Choroid plexus epithelial cell (primary cell): ENCODE results near the gene C7orf33.
A peak's percentile ranks its signal among the peaks of the same experiment; 100 is the strongest.

Source experiments
- DNase-seq: peaks from one replicate; pipeline ENCODE4 v3.0.0-alpha.2; 2010; ENCODE audit warnings: low read depth
- H3K4me3 ChIP-seq: 2 replicates; pipeline ENCODE4 v1.5.1; 2011; ENCODE audit warnings: low read depth, mild to moderate bottlenecking, control low read depth, low read length, moderate library complexity
- TF ChIP-seq, protein P1 (sequence below): conservative IDR thresholded peaks from 2 replicates; pipeline ENCODE4 v1.5.1; 2011; ENCODE audit warnings: low read depth, mild to moderate bottlenecking, control low read depth, inconsistent platforms, low read length, moderate library complexity

The C7orf33 gene

GRCh38 chr7:148650232-148650858 lies 59.8 kb downstream of the C7orf33 start:
- TF ChIP-seq, protein P1, sequence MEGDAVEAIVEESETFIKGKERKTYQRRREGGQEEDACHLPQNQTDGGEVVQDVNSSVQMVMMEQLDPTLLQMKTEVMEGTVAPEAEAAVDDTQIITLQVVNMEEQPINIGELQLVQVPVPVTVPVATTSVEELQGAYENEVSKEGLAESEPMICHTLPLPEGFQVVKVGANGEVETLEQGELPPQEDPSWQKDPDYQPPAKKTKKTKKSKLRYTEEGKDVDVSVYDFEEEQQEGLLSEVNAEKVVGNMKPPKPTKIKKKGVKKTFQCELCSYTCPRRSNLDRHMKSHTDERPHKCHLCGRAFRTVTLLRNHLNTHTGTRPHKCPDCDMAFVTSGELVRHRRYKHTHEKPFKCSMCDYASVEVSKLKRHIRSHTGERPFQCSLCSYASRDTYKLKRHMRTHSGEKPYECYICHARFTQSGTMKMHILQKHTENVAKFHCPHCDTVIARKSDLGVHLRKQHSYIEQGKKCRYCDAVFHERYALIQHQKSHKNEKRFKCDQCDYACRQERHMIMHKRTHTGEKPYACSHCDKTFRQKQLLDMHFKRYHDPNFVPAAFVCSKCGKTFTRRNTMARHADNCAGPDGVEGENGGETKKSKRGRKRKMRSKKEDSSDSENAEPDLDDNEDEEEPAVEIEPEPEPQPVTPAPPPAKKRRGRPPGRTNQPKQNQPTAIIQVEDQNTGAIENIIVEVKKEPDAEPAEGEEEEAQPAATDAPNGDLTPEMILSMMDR, result no peak
- H3K4me3 ChIP-seq, result no peak overlapping the region
- DNase-seq, result peak; percentile 60

DNA sequence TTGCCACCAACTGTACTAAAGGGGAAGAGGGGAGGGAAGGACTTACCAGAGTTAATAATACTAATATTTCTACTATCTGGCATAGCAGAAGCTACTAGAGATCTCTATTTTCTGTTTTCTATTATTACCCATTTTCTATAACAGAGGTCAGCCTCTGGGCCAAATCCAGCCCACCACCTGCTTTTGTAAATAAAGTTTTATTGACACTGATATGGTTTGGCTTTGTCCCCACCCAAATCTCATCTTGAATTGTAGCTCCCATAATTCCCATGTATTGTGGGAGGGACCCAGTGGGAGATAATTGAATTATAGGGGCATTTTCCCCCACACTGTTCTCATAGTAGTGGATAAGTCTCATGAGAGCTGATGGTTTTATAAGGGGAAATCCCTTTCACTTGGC lies 62.2 kb downstream of the C7orf33 start:
- TF ChIP-seq, protein P1, result no peak
- no peak for DNase-seq
- no peak overlapping the region for H3K4me3 ChIP-seq

DNA sequence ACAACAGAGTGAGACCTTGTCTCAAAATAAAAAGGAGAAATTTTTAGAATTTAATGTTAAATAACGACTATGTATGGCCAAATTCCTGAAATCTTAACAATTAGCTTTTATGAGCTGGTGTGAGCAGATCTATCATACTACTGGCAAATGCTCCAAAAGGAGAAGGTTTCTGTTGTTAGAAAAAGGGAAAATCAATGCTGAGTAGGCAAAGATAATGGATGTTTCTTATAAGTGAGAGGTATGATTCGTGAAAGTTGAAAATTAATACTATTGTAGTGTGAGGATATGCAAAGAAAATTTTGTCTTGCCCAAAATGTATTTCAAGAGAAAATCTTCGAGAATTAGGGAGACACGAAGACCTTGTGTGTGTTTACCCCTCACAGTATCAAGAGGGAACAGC lies 67.4 kb downstream of the C7orf33 start:
- H3K4me3 ChIP-seq, result no peak overlapping the region
- TF ChIP-seq, protein P1, result no peak
- DNase-seq, result no peak

GRCh38 chr7:148661471-148661870 lies 70.9 kb downstream of the C7orf33 start:
- DNase-seq, result no peak
- H3K4me3 ChIP-seq, result no peak overlapping the region
- TF ChIP-seq, protein P1, result no peak

DNA sequence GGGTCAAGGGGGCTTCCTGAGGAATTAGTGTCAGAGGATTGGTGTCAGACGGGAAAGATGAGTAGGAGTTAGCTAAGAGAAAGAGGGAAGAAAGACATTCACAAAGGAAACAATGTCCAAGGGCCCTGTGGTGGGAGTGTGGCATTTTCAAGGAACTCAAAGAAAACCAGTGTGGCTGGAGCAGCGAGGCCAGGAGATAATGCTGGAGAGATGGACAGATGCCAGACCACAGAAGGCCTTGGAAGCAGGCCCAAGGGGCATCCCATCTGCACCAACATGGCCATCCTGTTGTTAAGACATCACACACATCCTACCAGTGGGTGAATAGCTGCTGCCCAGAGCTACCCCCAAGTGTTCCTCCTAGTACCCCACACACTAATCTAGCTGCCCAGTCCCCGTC lies 72.1 kb downstream of the C7orf33 start:
- no peak for DNase-seq
- TF ChIP-seq, protein P1, result no peak
- no peak overlapping the region for H3K4me3 ChIP-seq

DNA sequence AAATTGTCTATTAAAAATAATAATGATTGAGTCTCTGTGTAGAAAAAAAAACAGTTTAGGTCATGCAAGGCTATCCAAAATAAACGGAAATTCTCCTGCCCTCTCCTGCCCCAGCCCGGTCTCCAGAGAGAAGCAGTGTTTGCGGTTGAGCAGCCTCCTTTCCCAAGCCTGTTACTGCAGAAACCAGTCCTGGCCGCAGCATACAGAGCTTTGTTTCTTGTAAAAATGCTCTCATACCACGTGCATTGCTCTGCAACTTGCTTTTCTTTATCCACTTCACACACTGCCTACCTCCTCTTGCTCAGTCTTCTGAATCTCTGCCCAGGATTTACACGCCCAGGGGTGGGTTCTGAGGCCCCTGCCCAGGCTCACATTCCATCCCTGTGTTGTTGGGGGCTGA lies 73.8 kb downstream of the C7orf33 start:
- peak; percentile 91 for DNase-seq
- TF ChIP-seq, protein P1, result no peak
- no peak overlapping the region for H3K4me3 ChIP-seq

- DNase-seq, result no peak
- TF ChIP-seq, protein P1, result no peak
- H3K4me3 ChIP-seq, result no peak overlapping the region
These were observed 74.7 kb downstream of the C7orf33 start for GRCh38 chr7:148665221-148665620.
